NCI-H146 treated with DMSO at 0.1 percent for 48 hours (cell line): ENCODE results near the gene GPX6.
A peak's percentile ranks its signal among the peaks of the same experiment; 100 is the strongest.
"Not testable (repeated sequence)": the region's sequence is repeated elsewhere in the genome, so short reads cannot be mapped to it uniquely, and the experiment has no call there.

ENCODE experiments used
- DNase-seq: peaks from one replicate; lab custom pipeline; 2025; ENCODE audit not compliant: unreplicated experiment; lab: John Stamatoyannopoulos, UW

The GPX6 gene

GRCh38 chr6:28486533-28486932 is 29.1 kb downstream of the GPX6 start:
- no peak for DNase-seq

DNA sequence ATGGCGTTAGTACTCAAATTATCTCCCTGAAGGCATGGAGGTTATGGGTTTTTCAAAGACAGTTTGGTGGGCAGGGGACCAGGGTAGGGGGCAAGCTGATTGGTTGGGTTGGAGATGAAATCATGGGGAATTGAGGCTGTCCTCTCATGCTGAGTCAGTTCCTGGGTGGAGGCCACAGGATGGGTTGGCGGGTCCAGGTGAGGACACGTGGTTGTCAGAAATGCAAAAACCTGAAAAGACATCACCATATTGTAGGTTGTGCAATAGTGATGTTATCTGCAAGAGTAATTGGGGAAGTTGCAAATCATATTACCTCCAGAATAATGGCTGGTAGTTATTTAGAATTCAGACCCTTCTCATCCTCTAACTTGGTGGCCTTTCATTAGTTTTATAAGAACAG is 30.1 kb downstream of the GPX6 start:
- DNase-seq, result no peak

GRCh38 chr6:28480253-28480932 is 35.2 kb downstream of the GPX6 start:
- DNase-seq, result no peak

DNA sequence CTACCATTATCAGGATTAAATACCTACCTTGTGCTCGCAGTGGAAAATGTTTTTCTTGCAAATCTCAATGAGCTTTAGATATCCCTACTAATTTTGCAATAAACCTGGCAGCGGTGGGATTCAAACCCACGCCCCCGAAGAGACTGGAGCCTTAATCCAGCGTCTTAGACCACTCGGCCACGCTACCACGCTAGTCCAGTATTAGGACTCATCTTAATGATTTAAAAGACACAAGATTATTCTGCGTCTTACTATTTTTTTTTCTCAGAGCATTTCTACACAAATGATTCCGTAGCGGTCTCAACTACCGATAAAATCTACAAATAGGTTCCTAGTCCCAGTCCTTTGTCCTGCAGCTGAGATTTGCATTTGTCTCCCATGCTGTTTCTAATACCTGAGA is 37.1 kb downstream of the GPX6 start:
- DNase-seq, result no peak

DNA sequence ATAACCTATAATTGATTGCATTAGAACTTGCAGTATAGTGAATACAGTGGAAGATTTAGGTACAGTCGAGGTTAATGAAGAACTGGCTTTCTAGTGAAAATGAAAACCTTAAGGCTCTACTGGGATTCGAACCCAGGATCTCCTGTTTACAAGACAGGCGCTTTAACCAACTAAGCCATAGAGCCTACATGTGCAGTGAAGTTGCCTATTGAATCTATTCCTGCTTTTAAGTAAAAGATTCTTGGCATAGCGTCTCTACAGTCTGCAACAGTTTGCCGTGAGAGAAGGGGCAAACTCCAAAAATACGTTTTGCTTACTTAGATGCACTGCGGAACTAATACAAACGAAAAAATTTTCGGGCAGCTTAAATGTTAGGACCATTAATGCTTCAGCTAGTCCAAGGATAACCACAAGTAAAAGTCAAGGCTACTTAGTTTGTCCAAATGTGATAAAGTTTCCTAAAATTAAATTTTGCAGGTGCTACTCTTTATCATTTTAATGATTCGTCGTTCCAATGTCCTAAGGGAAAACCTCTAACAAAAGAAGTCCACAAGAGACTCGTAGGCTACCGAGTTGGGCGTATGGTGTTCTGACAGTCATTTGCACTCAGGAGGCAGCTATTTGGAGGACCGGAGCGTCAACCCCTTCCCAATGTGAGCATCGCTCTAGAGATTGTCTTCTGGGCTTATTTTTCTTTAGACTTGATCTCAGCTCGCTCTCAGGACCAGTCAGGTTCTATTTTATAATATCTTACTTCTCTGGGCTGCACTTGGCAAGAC is 41.0 kb downstream of the GPX6 start:
- peak; percentile 51 for DNase-seq

DNA sequence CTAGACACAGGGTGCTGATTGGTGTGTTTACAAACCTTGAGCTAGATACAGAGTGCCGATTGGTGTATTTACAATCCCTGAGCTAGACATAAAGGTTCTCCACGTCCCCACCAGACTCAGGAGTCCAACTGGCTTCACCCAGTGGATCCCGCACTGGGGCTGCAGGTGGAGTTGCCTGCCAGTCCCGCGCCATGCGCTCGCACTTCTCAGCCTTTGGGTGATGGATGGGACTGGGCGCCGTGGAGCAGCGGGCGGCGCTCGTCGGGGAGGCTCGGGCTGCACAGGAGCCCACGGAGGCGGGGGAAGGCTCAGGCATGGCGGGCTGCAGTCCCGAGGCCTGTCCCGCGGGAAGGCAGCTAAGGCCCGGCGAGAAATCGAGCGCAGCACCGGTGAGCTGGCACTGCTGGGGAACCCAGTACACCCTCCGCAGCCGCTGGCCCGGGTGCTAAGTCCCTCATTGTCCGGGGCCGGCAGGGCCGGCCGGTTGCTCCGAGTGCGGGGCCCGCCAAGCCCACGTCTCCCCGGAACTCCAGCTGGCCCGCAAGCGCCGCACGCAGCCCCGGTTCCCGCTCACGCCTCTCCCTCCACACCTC is 46.3 kb downstream of the GPX6 start:
- DNase-seq, result not testable (repeated sequence)

GRCh38 chr6:28468056-28468455 is 47.5 kb downstream of the GPX6 start:
- no peak for DNase-seq

DNA sequence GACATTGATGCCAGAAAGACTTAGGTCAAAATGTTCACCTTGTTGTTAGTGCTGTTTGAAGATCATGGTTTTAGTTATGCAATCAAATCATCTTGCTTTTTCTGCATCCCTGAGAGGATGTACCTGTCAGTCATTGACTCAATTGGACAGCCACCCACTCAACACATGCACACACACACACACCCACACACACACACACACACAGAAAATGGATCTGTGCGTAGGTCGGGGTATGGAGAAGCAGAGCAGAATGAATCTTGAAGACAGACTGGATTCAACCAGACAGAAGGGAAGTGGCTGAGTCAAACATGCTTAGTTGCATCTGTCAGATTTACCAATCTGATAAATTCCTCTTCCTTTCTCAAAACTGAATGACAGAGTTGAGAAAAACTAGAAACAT is 53.2 kb downstream of the GPX6 start:
- no peak for DNase-seq

DNA sequence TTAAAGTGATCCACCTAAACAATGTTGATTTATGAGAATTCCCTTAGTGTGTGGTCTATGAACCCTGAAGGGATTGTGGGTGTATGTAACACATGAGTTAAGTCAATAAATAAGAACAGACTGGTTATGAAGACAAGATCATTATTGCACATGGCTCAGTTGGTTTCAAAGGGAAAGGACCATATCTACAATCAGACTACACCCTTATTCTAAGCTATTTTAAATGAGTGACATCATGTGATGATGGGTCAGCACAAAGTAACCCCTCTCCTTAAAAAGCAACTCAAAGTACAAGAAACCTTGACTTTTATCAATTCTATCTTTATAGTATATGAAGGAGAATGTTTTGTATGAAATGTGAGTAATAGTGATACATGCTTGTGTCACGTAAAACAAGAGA is 57.0 kb downstream of the GPX6 start:
- DNase-seq, result no peak
